Astrocyte of the hippocampus (primary cell): ENCODE results near the gene ABCA2.
"Not testable (repeated sequence)": the region's sequence is repeated elsewhere in the genome, so short reads cannot be mapped to it uniquely, and the experiment has no call there.

Source experiments
- DNase-seq: peaks from one replicate; pipeline ENCODE4 v3.0.0; 2011; ENCODE audit warnings: low read depth, low spot score

Gene ABCA2

GRCh38 chr9:137064027-137064879 lies 36.2 kb upstream of the ABCA2 start:
- DNase-seq = peak; percentile 74

DNA sequence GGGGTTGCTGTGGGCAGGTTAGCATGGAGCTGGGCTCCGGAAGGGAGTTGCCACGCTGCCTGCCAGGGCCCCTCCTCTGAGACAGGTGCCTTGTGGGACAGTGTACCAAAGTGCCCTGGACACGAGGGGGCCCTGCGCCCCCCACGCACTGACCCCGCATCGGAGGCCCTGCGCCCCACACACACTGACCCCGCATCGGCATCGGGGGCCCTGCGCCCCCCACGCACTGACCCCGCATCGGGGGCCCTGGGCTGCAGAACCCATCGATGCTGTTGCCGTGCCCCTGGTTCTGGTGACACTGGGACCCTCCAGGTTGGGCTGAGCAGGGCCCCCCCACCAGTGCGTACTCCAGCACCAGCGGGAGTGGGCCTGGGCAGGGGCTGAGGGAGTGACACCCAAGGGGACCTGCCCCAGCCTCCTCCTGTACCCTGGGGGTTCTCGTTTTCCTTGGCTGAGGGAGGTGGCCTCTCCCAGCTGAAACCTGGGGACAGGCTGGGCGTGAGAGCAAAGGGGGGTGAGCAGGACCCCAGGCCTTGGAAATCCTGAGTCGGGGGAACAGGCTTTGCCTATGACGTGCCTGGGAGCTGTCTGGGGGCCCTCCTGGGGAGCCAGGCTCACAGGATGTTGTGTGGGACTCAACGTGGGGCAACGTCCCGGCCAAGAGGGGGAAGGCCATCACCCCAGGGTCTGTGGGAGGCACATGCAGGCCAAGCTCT lies 35.4 kb upstream of the ABCA2 start:
- DNase-seq = no peak

DNA sequence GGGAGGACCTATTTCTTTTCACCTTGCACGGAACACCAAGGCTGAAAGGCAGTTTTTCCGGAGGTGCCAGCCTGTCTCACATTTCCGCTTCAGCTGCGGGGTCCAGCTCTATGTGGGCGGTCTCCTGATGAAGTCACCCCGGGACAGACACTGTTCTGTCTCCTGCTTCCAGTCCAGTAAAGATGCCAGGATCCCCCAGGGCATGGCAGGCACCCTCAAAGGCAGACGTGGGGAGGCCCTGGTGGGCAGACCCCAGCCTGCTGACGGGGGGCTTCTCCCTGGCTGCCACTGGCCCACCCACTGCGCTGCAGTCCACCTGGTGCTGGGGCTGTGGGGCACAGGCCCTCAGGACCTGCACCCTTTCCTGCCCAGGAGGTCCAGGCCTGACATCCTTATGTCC lies 34.8 kb upstream of the ABCA2 start:
- DNase-seq = not testable (repeated sequence)

DNA sequence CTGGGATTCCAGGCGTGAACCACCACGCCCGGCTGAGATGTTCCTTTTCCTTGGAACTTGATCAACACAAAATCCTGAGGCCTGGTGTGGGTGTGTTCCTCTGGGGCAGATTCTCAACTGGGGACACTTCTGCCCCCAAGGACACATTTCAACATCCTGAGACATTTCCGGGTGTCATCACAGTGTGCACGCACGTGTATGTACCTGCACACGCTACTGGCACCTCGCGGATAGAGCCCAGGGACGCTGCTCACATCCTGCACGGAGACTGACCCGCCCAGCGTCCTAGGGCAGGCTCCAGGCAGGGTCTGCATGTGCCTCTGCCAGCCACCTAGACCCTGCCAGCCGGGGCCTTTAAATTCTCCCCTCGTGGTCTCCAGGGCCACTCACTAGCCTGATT lies 34.3 kb upstream of the ABCA2 start:
- DNase-seq = no peak

DNA sequence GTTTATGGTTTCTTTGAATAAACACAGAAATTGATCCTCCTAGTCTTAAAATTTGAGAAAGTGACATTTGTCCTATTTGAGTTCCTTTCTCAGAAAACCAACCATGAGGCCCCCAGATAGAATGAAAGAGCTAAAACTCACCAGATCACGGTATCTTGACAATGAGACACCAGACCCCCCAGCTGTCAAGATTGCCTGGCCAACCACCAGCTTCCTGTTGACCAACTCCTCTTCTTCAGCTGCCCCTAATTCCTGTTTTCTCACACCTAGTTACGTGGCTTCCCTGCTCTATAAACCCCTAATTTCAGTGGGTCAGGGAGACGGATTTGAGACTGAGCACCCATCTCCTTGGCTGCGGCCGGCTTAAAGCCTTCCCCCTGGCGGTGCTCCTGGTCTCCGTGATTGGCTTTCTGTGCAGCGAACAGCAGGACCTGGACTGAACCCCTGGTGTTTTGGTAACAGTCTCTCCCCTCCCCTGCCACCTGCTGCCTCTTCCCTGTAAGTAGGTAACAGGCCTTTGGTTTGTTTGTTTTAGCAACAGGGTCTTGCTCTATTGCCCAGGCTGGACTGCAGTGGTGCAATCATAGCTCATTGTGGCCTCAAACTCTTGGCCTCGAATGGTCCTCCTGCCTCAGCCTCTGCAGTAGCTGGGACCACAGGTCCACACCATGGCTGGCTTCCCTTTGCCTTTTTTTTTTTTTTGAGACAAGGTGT lies 30.6 kb upstream of the ABCA2 start:
- no peak for DNase-seq

GRCh38 chr9:137057545-137057944 lies 29.5 kb upstream of the ABCA2 start:
- no peak for DNase-seq

DNA sequence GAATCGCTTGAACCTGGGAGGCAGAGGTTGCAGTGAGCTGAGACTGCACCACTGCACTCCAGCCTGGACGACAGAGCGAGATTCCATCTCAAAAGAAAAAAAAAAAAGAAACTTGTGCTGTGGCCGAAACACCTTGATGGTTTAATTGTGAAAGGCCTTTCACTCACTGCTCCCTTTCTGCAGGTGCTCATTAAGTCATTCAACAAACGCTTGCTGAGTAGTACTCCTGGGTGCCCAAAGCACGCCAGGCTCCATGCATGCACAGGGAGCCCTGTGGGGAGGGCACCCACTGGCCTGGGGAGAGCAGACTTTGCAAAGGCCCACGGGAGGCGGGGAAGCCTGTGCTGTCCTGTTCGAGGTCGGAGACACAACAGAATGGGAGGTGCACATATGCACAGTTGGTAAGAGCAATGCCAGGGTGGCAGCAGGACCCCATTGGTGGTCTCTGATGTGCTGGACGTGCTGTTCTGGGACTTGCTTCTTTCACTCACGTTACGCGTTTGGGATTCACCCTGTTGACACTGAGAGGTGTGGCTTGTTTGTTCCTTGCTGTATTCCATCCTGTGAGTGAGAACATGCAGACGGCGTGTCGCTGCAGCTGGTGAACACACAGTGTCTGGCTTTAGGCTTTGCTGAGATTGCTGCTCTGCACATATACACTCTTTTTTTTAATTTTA lies 28.8 kb upstream of the ABCA2 start:
- no peak for DNase-seq

GRCh38 chr9:137055385-137056364 lies 27.6 kb upstream of the ABCA2 start:
- peak; percentile 96 for DNase-seq

DNA sequence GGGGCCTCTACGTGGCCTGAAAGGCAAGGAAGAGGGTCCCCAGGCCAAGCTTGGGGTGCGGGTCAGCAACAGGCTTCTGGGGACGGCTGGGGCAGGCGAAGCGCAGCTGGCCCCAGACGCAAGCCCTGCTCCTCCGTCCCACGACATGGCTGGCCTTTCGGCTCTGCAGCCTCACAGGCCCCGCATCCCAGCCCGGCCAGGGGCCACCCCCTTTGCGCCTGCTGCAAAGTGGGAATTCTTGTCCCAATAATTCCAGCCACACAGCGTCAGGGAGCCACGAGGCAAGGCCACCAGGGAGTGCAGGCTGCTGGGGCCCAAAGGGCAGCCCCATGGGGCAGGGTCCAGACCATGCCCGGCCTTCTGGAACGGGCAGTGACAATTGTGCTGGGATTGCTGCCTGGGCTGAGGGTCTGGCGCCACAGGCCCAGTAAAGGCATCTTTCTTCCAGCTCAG lies 26.9 kb upstream of the ABCA2 start:
- DNase-seq = no peak

DNA sequence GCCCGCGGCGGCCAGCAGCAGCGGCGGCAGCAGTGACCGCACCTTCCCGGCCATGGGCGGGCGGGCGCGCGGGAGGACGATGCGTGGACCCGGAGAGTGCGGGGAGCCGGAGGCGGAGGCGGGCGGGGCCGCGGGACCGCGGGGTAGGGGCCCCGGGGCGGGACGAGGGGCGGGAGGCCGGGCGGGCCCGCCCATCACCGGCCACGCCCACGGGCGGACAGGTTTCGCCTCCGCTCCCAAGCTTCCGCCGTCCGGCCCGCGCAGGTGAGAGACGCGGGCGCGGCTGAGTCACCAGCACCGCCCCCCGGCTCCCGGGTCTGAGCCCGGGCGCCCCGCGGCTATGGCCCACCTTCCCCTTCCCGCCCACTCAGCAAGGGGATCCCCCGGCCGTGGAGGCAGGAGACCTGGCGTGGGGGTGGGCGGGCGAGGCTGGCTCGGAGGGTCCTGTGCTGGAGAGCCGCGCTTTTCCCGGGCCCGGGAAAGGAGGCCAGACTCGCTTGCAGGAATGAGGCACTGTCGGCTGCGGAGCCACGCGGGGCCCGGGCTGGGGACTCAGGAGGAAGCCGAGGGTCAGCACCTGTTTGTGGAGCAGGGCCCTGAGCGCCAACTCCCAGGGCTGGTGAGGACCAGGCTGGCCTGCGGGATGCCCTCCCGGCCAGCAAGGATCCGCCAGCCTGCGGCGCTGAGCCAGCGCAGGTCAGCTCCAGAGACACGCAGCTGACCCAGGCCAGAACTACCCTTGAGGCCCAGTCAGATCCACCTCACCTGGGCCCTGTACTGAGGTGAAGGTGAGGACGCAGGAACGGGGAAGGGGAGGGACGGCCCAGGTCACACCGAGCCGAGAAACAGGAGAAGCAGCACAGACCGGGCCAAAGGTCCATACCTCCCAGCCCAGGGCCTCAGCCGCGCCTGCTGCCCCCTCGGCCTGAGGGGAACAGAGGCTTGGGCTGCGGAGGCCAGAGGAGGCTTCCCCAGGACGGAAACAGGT lies 26.2 kb upstream of the ABCA2 start, which contains the start of gene ENTPD2:
Gene ENTPD2, minus strand, starts transcription at position 118 of the 988 bp plus-strand sequence. Its CDS starts 64 bp downstream, at position 54.
- DNase-seq = no peak

DNA sequence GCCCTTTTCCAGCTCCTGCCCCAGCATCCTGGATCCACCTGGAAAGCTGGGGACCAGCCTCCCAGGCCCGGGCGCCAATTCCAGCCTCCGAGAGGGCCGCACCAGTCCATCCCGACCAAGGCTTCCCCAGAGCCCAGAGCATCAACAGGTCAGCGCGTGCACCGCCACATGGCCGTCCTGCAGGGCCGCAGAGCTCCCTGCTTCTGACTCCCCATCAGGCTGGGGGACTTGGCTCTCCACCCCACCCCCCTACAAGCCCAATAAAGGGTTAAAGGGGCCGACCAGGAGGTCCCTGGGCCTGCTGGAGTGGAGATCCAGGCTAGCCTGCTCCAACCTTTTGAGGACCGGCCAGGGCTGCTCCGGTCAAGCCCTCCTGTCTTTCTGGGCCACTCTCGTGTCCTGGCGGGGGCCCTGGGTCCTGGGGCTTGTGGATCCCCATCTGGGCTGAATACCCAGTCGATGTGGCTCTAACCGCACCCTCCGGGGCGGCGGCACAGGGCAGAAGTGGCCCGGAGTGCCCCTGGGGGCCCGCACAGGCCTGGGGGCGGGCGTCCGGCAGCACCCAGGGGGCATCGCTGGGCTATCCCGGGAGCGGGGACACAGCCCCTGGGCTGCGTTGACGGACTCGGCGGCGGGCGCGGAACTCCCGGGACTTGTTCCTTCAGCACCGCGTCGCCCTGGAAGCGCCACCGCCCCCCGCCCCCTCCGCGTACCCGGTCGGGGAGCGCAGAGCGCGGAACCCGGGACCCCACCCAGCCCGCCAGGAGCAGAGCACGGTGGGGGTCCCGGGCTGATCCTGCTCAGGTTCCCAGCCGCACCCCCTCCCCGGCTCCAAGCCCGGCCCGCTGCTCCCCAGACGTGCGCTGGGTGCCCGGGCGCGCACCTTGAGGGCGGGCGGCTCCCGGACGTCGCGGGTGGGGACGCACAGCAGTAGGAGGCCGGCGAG lies 25.2 kb upstream of the ABCA2 start:
- no peak for DNase-seq

DNA sequence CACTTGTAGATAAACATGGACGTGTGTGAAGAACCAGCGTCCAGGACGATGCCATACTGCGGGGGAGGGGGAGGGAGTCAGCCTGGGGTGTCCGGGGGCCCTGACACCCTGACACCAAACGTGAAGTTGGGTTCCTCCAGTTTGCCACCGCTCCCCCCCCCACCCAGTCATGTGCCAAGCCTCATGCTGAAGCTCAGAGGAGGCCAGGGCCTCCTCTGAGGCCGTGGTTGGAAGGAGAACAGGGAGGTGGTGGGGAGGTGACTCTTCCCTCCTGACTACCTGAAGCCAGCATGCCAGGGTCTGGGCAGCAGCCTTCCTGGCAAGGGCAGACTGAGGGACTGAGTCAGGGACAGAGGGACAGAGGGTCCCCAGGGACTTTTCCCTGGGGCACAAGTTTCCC lies 24.3 kb upstream of the ABCA2 start:
- DNase-seq = no peak

- DNase-seq = no peak
Measured at GRCh38 chr9:137051145-137051724, 23.2 kb upstream of the ABCA2 start.

DNA sequence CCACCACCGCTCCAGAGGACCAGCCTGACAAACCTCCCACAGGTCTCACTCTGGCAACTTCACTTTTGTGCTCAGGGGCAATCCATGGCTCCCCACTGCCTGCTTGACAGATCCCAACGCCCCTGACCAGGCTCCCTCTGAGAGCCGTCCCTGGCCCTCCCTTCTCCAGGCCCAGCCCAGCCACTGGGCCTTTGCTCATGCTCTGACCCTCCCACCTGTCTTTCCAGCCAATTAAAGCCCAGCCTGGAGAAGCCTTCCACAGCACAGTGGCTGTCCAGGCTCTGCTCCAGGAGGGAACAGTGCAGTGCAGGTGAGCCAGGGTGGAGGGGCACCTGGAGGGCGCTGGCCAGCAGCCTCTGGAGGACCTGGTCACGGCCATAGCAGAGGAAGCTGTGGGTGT lies 22.5 kb upstream of the ABCA2 start:
- no peak for DNase-seq

- DNase-seq = peak; percentile 78
Measured at GRCh38 chr9:137049544-137050449, 21.8 kb upstream of the ABCA2 start.
